Gastroesophageal sphincter (tissue), 4 donors: Measurements from ENCODE around the gene DAPK2. TPM values are rescaled to one million over a fixed set of nuclear protein-coding genes. Genes with fewer than 3 reads are reported as not detected.
A peak's percentile ranks its signal among the peaks of the same experiment; 100 is the strongest.

Source experiments
- ATAC-seq: fragments of 150-250 bp; one replicate; pipeline ENCODE4 v1.9.1; 2016; ENCODE audit warnings: mild to moderate bottlenecking, moderate library complexity
- H3K27ac ChIP-seq, 4 donors: fragments of 200-600 bp; sonication (generic) in 3 of 4; 1 replicate in 3 of 4; 2 replicates in 1 of 4; pipeline ENCODE4 v1.5.1; 2016 to 2019
- H3K27me3 ChIP-seq: fragments of 200-600 bp; sonication (generic); one replicate; pipeline ENCODE4 v1.5.1; 2019
- H3K36me3 ChIP-seq, 2 donors: fragments of 200-600 bp; sonication (generic); one replicate each; pipeline ENCODE4 v1.5.1; 2019; ENCODE audit warnings: control low read depth in 1 of 2
- H3K4me1 ChIP-seq, 3 donors: fragments of 200-600 bp; sonication (generic); 1 replicate in 2 of 3; 2 replicates in 1 of 3; pipeline ENCODE4 v1.5.1; 2016 to 2019; ENCODE audit warnings: control low read depth in 2 of 3
- H3K4me3 ChIP-seq, 2 donors: fragments of 200-600 bp; sonication (generic); one replicate each; pipeline ENCODE4 v1.5.1; 2019; ENCODE audit warnings: mild to moderate bottlenecking in 1 of 2, moderate library complexity in 1 of 2
- H3K9me3 ChIP-seq, 3 donors: fragments of 200-600 bp; sonication (generic); one replicate each; pipeline ENCODE4 v1.5.1; 2017 to 2019; ENCODE audit warnings: control low read depth in 2 of 3
- EP300 ChIP-seq: sonication (generic); formaldehyde crosslinking; IDR thresholded peaks from one replicate; pipeline ENCODE4 v1.6.1; 2017; ENCODE audit warnings: antibody characterized with exemption, mild to moderate bottlenecking
- POLR2A ChIP-seq, 2 donors: fragments of 450-650 bp; IDR thresholded peaks; one replicate each; pipeline ENCODE4 v1.6.1; 2017; ENCODE audit warnings: antibody characterized with exemption in 2 of 2, mild to moderate bottlenecking in 2 of 2, moderate library complexity in 1 of 2
- POLR2AphosphoS5 ChIP-seq: sonication (generic); formaldehyde crosslinking; IDR thresholded peaks from one replicate; pipeline ENCODE4 v1.6.1; 2017; ENCODE audit warnings: antibody characterized with exemption
- WGBS, 2 donors: methylation state at CpG; one replicate each; pipeline ENCODE4 v1.1.5; 2018; ENCODE audit warnings: low coverage in 1 of 2; 5-methylcytosine and 5-hydroxymethylcytosine counted together
- total RNA-seq, 4 donors: library from RNA; depleted of rRNA; stranded (reverse); fragments of >200 nt; gene quantifications; one replicate each; pipeline ENCODE4 v1.1.0, GENCODE V29; 2016
- TF ChIP-seq, protein P1 (sequence below), 4 experiments: fragments of 200-600 bp in 2 of 4; fragments of 450-650 bp in 2 of 4; sonication (generic) in 1 of 4; IDR thresholded peaks; one replicate each; pipeline ENCODE4 v1.5.1; 2017 to 2019; ENCODE audit warnings: antibody characterized with exemption in 4 of 4, mild to moderate bottlenecking in 2 of 4, moderate library complexity in 2 of 4

Gene DAPK2
- total RNA-seq, 4 donors from 2014 or later, result 2.0 to 9.5 (median 6.4) TPM

- WGBS, 2 donors, result 82 to 90% methylated on average over 6 of the region's 6 CpGs
- no peaks in the 10 kb centered on the region for H3K36me3 ChIP-seq
- no peak overlapping the region for H3K27ac ChIP-seq
- peaks cover 0 to 9% (median 0%) of the 10 kb centered on the region in 3 donors for H3K4me1 ChIP-seq
- TF ChIP-seq POLR2A (IDR thresholded peaks at IDR 0.05) (no peak), POLR2AphosphoS5 (no peak), EP300 (no peak)
- TF ChIP-seq, protein P1, sequence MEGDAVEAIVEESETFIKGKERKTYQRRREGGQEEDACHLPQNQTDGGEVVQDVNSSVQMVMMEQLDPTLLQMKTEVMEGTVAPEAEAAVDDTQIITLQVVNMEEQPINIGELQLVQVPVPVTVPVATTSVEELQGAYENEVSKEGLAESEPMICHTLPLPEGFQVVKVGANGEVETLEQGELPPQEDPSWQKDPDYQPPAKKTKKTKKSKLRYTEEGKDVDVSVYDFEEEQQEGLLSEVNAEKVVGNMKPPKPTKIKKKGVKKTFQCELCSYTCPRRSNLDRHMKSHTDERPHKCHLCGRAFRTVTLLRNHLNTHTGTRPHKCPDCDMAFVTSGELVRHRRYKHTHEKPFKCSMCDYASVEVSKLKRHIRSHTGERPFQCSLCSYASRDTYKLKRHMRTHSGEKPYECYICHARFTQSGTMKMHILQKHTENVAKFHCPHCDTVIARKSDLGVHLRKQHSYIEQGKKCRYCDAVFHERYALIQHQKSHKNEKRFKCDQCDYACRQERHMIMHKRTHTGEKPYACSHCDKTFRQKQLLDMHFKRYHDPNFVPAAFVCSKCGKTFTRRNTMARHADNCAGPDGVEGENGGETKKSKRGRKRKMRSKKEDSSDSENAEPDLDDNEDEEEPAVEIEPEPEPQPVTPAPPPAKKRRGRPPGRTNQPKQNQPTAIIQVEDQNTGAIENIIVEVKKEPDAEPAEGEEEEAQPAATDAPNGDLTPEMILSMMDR (IDR thresholded peaks at IDR 0.05), result no peak
- no peak overlapping the region for H3K4me3 ChIP-seq
- no peak for ATAC-seq
- H3K9me3 ChIP-seq, result no peaks in the 10 kb centered on the region
- no peaks in the 10 kb centered on the region for H3K27me3 ChIP-seq
Observed at GRCh38 chr15:63890617-63891016, 155.7 kb downstream of the DAPK2 start.

GRCh38 chr15:63889831-63890230 lies 156.5 kb downstream of the DAPK2 start:
- H3K9me3 ChIP-seq, result no peaks in the 10 kb centered on the region
- no peaks in the 10 kb centered on the region for H3K36me3 ChIP-seq
- H3K4me1 ChIP-seq, result peaks cover 0 to 9% (median 0%) of the 10 kb centered on the region in 3 donors
- WGBS, 2 donors, result 71% methylated on average over 4 of the region's 5 CpGs; no CpG with 5 or more reads in 1 of the 2 donors
- no peak for ATAC-seq
- TF ChIP-seq, protein P1 (IDR thresholded peaks at IDR 0.05), result no peak
- no peak for TF ChIP-seq POLR2AphosphoS5
- TF ChIP-seq POLR2A (IDR thresholded peaks at IDR 0.05), result no peak
- no peak for TF ChIP-seq EP300
- no peak overlapping the region for H3K4me3 ChIP-seq
- H3K27ac ChIP-seq, result no peak overlapping the region
- no peaks in the 10 kb centered on the region for H3K27me3 ChIP-seq

DNA sequence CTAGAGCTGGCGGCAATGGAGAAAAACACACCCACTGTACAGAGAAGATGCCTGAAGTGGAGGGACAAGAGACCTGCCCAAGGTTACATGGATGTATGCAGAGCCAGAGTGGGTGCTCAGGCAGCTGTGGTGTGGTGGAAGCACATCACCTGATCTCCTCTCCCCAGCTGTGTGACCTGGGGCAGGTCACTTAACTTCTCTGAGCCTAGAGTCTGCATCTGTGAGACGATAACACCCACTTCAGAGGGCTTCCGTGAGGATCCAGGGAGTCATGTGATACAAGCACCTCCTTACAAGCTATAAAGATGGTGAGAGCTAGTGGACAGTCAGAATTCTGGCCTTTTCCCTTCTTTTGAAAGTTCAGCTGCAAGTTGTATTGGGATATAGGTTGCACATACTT lies 157.5 kb downstream of the DAPK2 start:
- ATAC-seq, result no peak
- Histone ChIP-seq H3K27ac (no peak overlapping the region), H3K36me3 (no peaks in the 10 kb centered on the region), H3K27me3 (no peaks in the 10 kb centered on the region), H3K4me1 (peaks cover 0 to 9% (median 0%) of the 10 kb centered on the region in 3 donors), H3K9me3 (no peaks in the 10 kb centered on the region), H3K4me3 (no peak overlapping the region)
- whole genome bisulfite sequencing, 2 donors, result 73% methylated on average over 3 of the region's 3 CpGs; no CpG with 5 or more reads in 1 of the 2 donors
- TF ChIP-seq EP300 (no peak), POLR2AphosphoS5 (no peak), POLR2A (IDR thresholded peaks at IDR 0.05) (no peak)
- TF ChIP-seq, protein P1 (IDR thresholded peaks at IDR 0.05), result no peak

DNA sequence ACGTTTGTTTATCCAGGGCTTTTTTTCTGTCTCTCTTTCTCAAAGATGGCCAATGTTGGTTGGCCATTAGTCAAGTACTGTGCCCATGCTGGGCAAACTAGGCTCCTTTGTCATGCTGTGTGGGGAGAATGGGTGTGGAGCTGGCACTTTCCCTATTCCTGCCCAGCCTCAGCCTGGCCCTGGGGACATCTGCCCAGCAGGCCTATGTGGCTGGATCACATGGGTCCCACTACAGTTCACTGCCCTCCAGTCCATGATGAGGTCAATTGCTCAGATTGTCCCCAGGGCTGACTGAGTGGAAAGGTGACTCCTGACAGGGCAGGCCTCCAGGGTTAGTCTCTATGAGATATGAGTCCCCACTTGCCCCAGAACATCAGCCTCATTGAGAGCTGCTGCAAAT lies 158.1 kb downstream of the DAPK2 start:
- no peak overlapping the region for H3K4me3 ChIP-seq

GRCh38 chr15:63887630-63888029 lies 158.7 kb downstream of the DAPK2 start:
- ATAC-seq, result peak; percentile 20
- no peaks in the 10 kb centered on the region for H3K27me3 ChIP-seq
- H3K4me3 ChIP-seq, result no peak overlapping the region
- no peaks in the 10 kb centered on the region for H3K9me3 ChIP-seq
- no peak overlapping the region for H3K27ac ChIP-seq
- WGBS, 2 donors, result 58 to 84% methylated on average over 4 to 5 of the region's 6 CpGs
- TF ChIP-seq, protein P1 (IDR thresholded peaks at IDR 0.05), result no peak
- TF ChIP-seq EP300 (no peak), POLR2A (IDR thresholded peaks at IDR 0.05) (no peak), POLR2AphosphoS5 (no peak)
- peaks cover 0 to 9% (median 0%) of the 10 kb centered on the region in 3 donors for H3K4me1 ChIP-seq
- H3K36me3 ChIP-seq, result no peaks in the 10 kb centered on the region

More for the DNA sequence above, 158.1 kb downstream of the DAPK2 start:
- Histone ChIP-seq H3K36me3 (no peaks in the 10 kb centered on the region), H3K9me3 (no peaks in the 10 kb centered on the region), H3K27ac (no peak overlapping the region), H3K4me1 (peaks cover 0 to 9% (median 0%) of the 10 kb centered on the region in 3 donors), H3K27me3 (no peaks in the 10 kb centered on the region)
- WGBS, 2 donors, result 33 to 82% methylated on average over 1 of the region's 1 CpG
- TF ChIP-seq EP300 (no peak), POLR2AphosphoS5 (no peak), POLR2A (IDR thresholded peaks at IDR 0.05) (no peak)
- TF ChIP-seq, protein P1 (IDR thresholded peaks at IDR 0.05), result no peak
- no peak for ATAC-seq
